Fibroblast of lung (primary cell): ENCODE measurements around the gene AGBL3. TPM values are rescaled to one million over a fixed set of nuclear protein-coding genes. Genes with fewer than 3 reads are reported as not detected.

Experiments used
- DNase-seq, 2 donors: peaks; one replicate each; pipeline versions ENCODE4 v3.0.0 to v3.0.0-alpha.2; 2010; ENCODE audit warnings: low read depth in 2 of 2
- H2AFZ ChIP-seq: 2 replicates; pipeline ENCODE4 v1.5.1; 2012; ENCODE audit warnings: low read length, control low read depth, inconsistent platforms
- H3K27ac ChIP-seq: 2 replicates; pipeline ENCODE4 v1.5.1; 2011; ENCODE audit warnings: low read length, control low read depth; ENCODE audit not compliant: insufficient read depth
- H3K27me3 ChIP-seq: 2 replicates; pipeline ENCODE4 v1.5.1; 2011; ENCODE audit warnings: mild to moderate bottlenecking, low read length; ENCODE audit not compliant: control insufficient read depth, insufficient read depth
- H3K36me3 ChIP-seq: 2 replicates; pipeline ENCODE4 v1.5.1; 2011; ENCODE audit warnings: low read length; ENCODE audit not compliant: control insufficient read depth, insufficient read depth
- H3K4me1 ChIP-seq: 2 replicates; pipeline ENCODE4 v1.5.1; 2011; ENCODE audit warnings: low read length; ENCODE audit not compliant: control insufficient read depth, insufficient read depth; ENCODE audit errors: extremely low read depth
- H3K4me2 ChIP-seq: 2 replicates; pipeline ENCODE4 v1.5.1; 2011; ENCODE audit warnings: low read length, control low read depth; ENCODE audit not compliant: insufficient read depth; ENCODE audit errors: extremely low read depth
- H3K4me3 ChIP-seq, 4 experiments: fragments of 200-600 bp in 1 of 4; sonication (generic) in 1 of 4; replicated peaks in 1 of 4; 2 replicates each; pipeline ENCODE4 v1.5.1; 2011 to 2016; ENCODE audit warnings: low read length in 4 of 4, low read depth in 3 of 4, mild to moderate bottlenecking in 3 of 4, control low read depth in 2 of 4, inconsistent platforms in 1 of 4, mixed read lengths in 1 of 4; ENCODE audit not compliant: insufficient read depth in 1 of 4; ENCODE audit errors: control extremely low read depth in 1 of 4
- H3K79me2 ChIP-seq: 2 replicates; pipeline ENCODE4 v1.5.1; 2012; ENCODE audit warnings: mild to moderate bottlenecking, low read length, inconsistent platforms; ENCODE audit not compliant: control insufficient read depth, insufficient read depth
- H3K9ac ChIP-seq: 2 replicates; pipeline ENCODE4 v1.5.1; 2011; ENCODE audit warnings: mild to moderate bottlenecking, low read length, control low read depth; ENCODE audit not compliant: insufficient read depth
- H3K9me3 ChIP-seq: 2 replicates; pipeline ENCODE4 v1.5.1; 2012; ENCODE audit warnings: low read depth, low read length; ENCODE audit not compliant: control insufficient read depth, insufficient read depth
- H4K20me1 ChIP-seq: 2 replicates; pipeline ENCODE4 v1.5.1; 2011; ENCODE audit warnings: low read length; ENCODE audit not compliant: control insufficient read depth, insufficient read depth; ENCODE audit errors: extremely low read depth
- EZH2 ChIP-seq: IDR thresholded peaks from 2 replicates; pipeline ENCODE4 v1.5.1; 2012; ENCODE audit warnings: low read length, control low read depth, mild to moderate bottlenecking; ENCODE audit errors: missing control alignments
- polyA plus RNA-seq, 2 donors: library from polyadenylated mRNA; depleted of rRNA in 1 of 2; stranded (reverse) in 1 of 2; unstranded in 1 of 2; fragments of >200 nt; gene quantifications; 2 replicates each; pipeline ENCODE4 v1.2.1, GENCODE V29; 2011 to 2012; ENCODE audit warnings: missing spikeins in 1 of 2
- total RNA-seq: library from RNA; depleted of rRNA; stranded (reverse); fragments of >200 nt; gene quantifications from 2 replicates; pipeline ENCODE4 v1.2.1, GENCODE V29; 2014
- TF ChIP-seq, protein P1 (sequence below), 2 donors: IDR thresholded peaks in 1 of 2; conservative IDR thresholded peaks in 1 of 2; 1 replicate in 1 of 2; 2 replicates in 1 of 2; pipeline ENCODE4 v1.5.1; 2011 to 2012; ENCODE audit warnings: low read length in 2 of 2, control low read depth in 1 of 2, inconsistent platforms in 1 of 2, low read depth in 1 of 2, mild to moderate bottlenecking in 1 of 2

Gene AGBL3
- total and polyA plus RNA-seq, 2 donors (not counting 1 experiment from before 2014, with no cell fraction given) = 0.56 to 1.3 TPM

DNA sequence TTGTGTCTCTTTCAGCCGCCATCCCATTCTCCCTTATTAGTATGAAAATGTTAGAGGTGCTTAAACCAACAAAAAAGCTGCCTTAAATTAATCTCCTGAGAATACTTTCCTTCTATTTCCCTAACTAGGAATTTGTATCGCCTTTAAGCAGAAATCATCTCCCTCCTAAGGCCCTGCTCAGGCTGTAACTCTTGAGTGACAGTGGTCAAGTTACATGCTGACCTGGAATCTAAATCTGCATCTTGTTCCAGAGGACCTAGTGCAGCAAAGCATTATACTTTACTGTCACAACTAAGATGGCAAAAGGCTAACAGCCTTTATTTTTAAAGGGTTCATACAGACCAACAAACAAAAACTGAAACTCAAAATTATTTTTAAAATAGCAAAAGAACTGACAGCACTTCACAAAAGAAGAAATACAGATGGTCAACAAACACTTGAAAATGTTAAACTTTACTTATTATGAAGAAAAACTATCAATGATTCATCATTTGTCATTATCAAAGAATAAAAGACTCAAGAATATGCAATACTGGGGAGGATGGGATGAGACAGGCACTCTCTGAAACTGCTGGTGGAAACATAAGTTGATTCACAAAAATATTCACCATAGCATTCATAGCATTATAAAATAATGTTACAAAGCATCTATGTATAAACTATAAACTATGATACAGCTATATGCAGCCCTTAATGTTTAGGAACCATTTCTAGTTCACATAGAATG lies 173.2 kb downstream of the AGBL3 start:
- peaks cover 15% of the 10 kb centered on the region for H3K4me1 ChIP-seq
- no peaks in the 10 kb centered on the region for H3K79me2 ChIP-seq
- peaks cover under 1% of the 10 kb centered on the region for H3K36me3 ChIP-seq
- no peak overlapping the region for H3K9ac ChIP-seq
- H3K27me3 ChIP-seq = no peaks in the 10 kb centered on the region
- H3K4me3 ChIP-seq = no peak overlapping the region
- no peak for DNase-seq
- no peak for TF ChIP-seq EZH2
- TF ChIP-seq, protein P1, sequence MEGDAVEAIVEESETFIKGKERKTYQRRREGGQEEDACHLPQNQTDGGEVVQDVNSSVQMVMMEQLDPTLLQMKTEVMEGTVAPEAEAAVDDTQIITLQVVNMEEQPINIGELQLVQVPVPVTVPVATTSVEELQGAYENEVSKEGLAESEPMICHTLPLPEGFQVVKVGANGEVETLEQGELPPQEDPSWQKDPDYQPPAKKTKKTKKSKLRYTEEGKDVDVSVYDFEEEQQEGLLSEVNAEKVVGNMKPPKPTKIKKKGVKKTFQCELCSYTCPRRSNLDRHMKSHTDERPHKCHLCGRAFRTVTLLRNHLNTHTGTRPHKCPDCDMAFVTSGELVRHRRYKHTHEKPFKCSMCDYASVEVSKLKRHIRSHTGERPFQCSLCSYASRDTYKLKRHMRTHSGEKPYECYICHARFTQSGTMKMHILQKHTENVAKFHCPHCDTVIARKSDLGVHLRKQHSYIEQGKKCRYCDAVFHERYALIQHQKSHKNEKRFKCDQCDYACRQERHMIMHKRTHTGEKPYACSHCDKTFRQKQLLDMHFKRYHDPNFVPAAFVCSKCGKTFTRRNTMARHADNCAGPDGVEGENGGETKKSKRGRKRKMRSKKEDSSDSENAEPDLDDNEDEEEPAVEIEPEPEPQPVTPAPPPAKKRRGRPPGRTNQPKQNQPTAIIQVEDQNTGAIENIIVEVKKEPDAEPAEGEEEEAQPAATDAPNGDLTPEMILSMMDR (conservative IDR thresholded peaks at IDR 0.05 in 1 of 2, IDR thresholded peaks at IDR 0.05 in 1 of 2; ENCODE audit: low read depth in 1 of 2, low read length in 2 of 2) = no peak
- H3K9me3 ChIP-seq = no peaks in the 10 kb centered on the region
- no peaks in the 10 kb centered on the region for H4K20me1 ChIP-seq
- H2AFZ ChIP-seq = no peak overlapping the region
- peak overlapping the region; percentile 37 for H3K4me2 ChIP-seq
- peak overlapping the region; percentile 40 for H3K27ac ChIP-seq

DNA sequence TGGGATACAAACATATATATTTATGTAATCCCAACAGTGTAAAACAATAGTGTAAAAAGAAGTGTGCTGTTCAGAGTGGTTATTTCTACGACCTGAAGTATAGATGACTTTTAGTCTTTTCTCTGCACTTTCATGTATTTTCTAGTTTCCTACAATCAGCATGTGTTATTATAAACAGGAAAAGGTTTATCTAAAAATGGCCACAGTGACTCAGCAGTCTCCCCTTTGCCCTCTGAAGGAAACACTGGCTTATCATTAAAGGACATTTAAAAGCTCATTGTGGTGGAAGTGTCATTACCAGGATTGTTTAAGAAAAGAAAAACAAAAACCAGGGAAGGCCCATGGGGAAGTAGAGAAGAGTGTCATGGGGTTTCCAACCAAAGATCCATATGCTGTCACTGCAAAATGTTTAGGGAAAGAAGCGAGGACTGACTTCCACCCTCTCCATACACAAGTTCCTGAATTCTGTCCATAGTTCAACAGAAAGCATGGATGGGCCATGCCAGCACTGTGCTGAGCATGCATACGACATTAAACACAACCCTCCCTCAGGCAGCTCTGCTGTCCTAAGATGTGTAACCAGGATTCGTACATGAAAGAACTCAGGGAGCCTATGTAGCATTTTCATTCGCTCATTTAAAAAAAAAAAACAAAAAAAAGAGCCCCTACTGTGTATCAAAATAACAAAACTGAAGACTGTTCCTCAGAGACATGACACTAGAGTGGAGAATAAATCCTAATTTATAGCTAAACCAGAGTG lies 174.0 kb downstream of the AGBL3 start:
- Histone ChIP-seq H3K27ac (peak overlapping the region; percentile 40), H4K20me1 (no peaks in the 10 kb centered on the region), H3K4me2 (peak overlapping the region; percentile 21), H3K4me3 (no peak overlapping the region), H3K79me2 (no peaks in the 10 kb centered on the region), H3K9me3 (no peaks in the 10 kb centered on the region), H2AFZ (no peak overlapping the region), H3K4me1 (peaks cover 15% of the 10 kb centered on the region), H3K9ac (no peak overlapping the region), H3K27me3 (no peaks in the 10 kb centered on the region), H3K36me3 (peaks cover 5% of the 10 kb centered on the region)
- peak; percentile 52 to 55 for DNase-seq
- TF ChIP-seq EZH2 = no peak
- TF ChIP-seq, protein P1 (conservative IDR thresholded peaks at IDR 0.05 in 1 of 2, IDR thresholded peaks at IDR 0.05 in 1 of 2; ENCODE audit: low read depth in 1 of 2, low read length in 2 of 2) = no peak

DNA sequence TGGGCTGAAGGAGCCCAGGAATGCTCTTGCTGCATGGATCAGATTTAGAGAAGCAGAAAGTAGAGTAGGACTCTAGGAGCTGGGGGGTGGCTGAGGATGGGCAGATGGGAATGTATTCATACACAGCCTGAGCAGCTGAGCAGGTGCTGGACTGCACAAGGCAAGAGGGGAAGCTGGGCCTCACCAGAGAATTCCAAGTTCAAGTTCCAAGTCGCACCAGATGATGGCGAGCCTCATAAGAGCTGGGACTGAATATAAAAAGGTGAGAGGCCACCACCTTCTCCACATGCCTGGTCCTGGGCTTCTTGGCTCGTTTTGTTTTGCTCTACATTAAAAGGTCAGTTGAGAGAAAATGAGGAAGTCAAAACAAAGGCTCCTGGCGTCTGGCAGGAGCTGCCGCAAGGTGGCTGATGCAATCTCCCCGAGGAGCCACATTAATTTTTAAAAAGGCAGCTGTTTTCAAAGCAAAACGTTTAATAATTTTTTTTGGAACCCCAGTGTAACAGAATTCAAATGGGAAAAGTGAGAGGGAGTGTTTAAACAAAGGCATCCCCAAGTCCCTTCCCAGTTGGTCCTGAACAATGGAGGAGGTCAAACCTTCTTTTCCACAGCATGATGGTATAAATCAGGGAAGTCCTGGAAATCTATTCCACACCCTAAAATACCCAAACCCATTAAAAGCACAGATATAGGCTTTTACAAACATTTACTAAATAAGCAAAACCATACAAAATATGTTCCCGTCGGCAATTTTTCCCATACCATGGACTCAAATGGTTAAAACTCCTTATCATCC lies 174.7 kb downstream of the AGBL3 start:
- no peak for TF ChIP-seq EZH2
- TF ChIP-seq, protein P1 (conservative IDR thresholded peaks at IDR 0.05 in 1 of 2, IDR thresholded peaks at IDR 0.05 in 1 of 2; ENCODE audit: low read depth in 1 of 2, low read length in 2 of 2) = no peak

More for the DNA sequence above, 174.7 kb downstream of the AGBL3 start:
- no peak for DNase-seq
- Histone ChIP-seq H3K79me2 (no peaks in the 10 kb centered on the region), H3K36me3 (peaks cover 11% of the 10 kb centered on the region), H3K27ac (no peak overlapping the region), H3K9ac (no peak overlapping the region), H3K4me3 (no peak overlapping the region), H3K27me3 (no peaks in the 10 kb centered on the region), H3K9me3 (no peaks in the 10 kb centered on the region), H2AFZ (no peak overlapping the region), H3K4me2 (no peak overlapping the region), H3K4me1 (peaks cover 15% of the 10 kb centered on the region), H4K20me1 (no peaks in the 10 kb centered on the region)
